GM18909 (cell line): Measurements from ENCODE around the gene MARS1.
"Not testable (repeated sequence)": the region's sequence is repeated elsewhere in the genome, so short reads cannot be mapped to it uniquely, and the experiment has no call there.

Source experiments
- ATAC-seq: cut with Tn5 transposase; IDR thresholded peaks from one replicate; pipeline ENCODE4 v1.9.1; 2021; ENCODE audit warnings: mild to moderate bottlenecking; ENCODE audit not compliant: unreplicated experiment, poor library complexity

The MARS1 gene

GRCh38 chr12:57514720-57515407, 27.0 kb downstream of the MARS1 start:
- ATAC-seq, result no peak

GRCh38 chr12:57515408-57515933, 27.6 kb downstream of the MARS1 start:
- ATAC-seq, result no peak

- ATAC-seq, result no peak
Observed at GRCh38 chr12:57515934-57516541, 28.2 kb downstream of the MARS1 start.

GRCh38 chr12:57516617-57517153, 28.8 kb downstream of the MARS1 start:
- no peak for ATAC-seq

GRCh38 chr12:57517187-57517586, 29.3 kb downstream of the MARS1 start:
- ATAC-seq, result no peak

GRCh38 chr12:57517718-57518117, 29.9 kb downstream of the MARS1 start:
- ATAC-seq, result not testable (repeated sequence)

- ATAC-seq, result no peak
Observed at GRCh38 chr12:57518176-57518919, 30.5 kb downstream of the MARS1 start.

GRCh38 chr12:57518920-57519795, 31.3 kb downstream of the MARS1 start:
- no peak for ATAC-seq

- peak; percentile 6 for ATAC-seq
Observed at GRCh38 chr12:57519796-57520052, 31.9 kb downstream of the MARS1 start.

- ATAC-seq, result peak; percentile 75
Observed at GRCh38 chr12:57520053-57520818, 32.4 kb downstream of the MARS1 start, which contains the start of gene DDIT3. DDIT3 (minus strand) TSS chr12:57520514; CDS start chr12:57517406, 3,108 bp downstream.

GRCh38 chr12:57521525-57522010, 33.7 kb downstream of the MARS1 start:
- no peak for ATAC-seq

GRCh38 chr12:57522011-57522886, 34.4 kb downstream of the MARS1 start, which contains the start of gene MBD6:
MBD6 (plus strand) TSS chr12:57522824; CDS start chr12:57524304, 1,480 bp downstream.
- ATAC-seq, result peak; percentile 47

GRCh38 chr12:57522887-57523705, 35.2 kb downstream of the MARS1 start:
- ATAC-seq, result no peak

- ATAC-seq, result no peak
Observed at GRCh38 chr12:57523706-57524614, 36.1 kb downstream of the MARS1 start.

GRCh38 chr12:57524814-57525614, 37.1 kb downstream of the MARS1 start:
- ATAC-seq, result no peak
